Osteoblast (primary cell): ENCODE measurements around the gene TTLL10. TPM values are rescaled to one million over a fixed set of nuclear protein-coding genes. Genes with fewer than 3 reads are reported as not detected.
A peak's percentile ranks its signal among the peaks of the same experiment; 100 is the strongest.
"Not testable (repeated sequence)": the region's sequence is repeated elsewhere in the genome, so short reads cannot be mapped to it uniquely, and the experiment has no call there.

Experiments
- DNase-seq: peaks from one replicate; pipeline ENCODE4 v3.0.0; 2011; ENCODE audit warnings: low spot score, mixed read lengths; ENCODE audit not compliant: insufficient read length; ENCODE audit errors: missing footprints
- H2AFZ ChIP-seq: 2 replicates; pipeline ENCODE4 v1.6.0; 2011; ENCODE audit warnings: mild to moderate bottlenecking, low read length
- H3K27ac ChIP-seq: 2 replicates; pipeline ENCODE4 v1.5.1; 2011; ENCODE audit warnings: mild to moderate bottlenecking, low read depth, low read length, moderate library complexity
- H3K27me3 ChIP-seq: 2 replicates; pipeline ENCODE4 v1.6.0; 2012; ENCODE audit warnings: mild to moderate bottlenecking, control low read depth, inconsistent platforms, low read length, moderate library complexity; ENCODE audit not compliant: insufficient read depth
- H3K36me3 ChIP-seq: 2 replicates; pipeline ENCODE4 v1.5.1; 2011; ENCODE audit warnings: mild to moderate bottlenecking, low read length, control low read depth, moderate library complexity; ENCODE audit not compliant: insufficient read depth
- H3K4me1 ChIP-seq: 2 replicates; pipeline ENCODE4 v1.5.1; 2011; ENCODE audit warnings: mild to moderate bottlenecking, low read length, control low read depth, moderate library complexity; ENCODE audit not compliant: insufficient read depth
- H3K4me2 ChIP-seq: 2 replicates; pipeline ENCODE4 v1.6.0; 2011; ENCODE audit warnings: mild to moderate bottlenecking, low read length; ENCODE audit not compliant: insufficient read depth
- H3K4me3 ChIP-seq: fragments of 200-600 bp; sonication (generic); 3 replicates; pipeline ENCODE4 v1.5.1; 2012; ENCODE audit warnings: mild to moderate bottlenecking, low read length, inconsistent platforms; ENCODE audit not compliant: insufficient read depth
- H3K79me2 ChIP-seq: 2 replicates; pipeline ENCODE4 v1.6.0; 2012; ENCODE audit warnings: mild to moderate bottlenecking, low read length, control low read depth, inconsistent platforms; ENCODE audit not compliant: insufficient read depth
- H3K9me3 ChIP-seq: 2 replicates; pipeline ENCODE4 v1.5.1; 2011; ENCODE audit warnings: low read depth, low read length, control low read depth
- H4K20me1 ChIP-seq: 2 replicates; pipeline ENCODE4 v1.6.0; 2012; ENCODE audit warnings: mild to moderate bottlenecking, low read length, control low read depth; ENCODE audit not compliant: insufficient read depth
- total RNA-seq: library from RNA; depleted of rRNA; stranded (reverse); fragments of >200 nt; gene quantifications from 2 replicates; pipeline ENCODE4 v1.2.3, GENCODE V29; 2012
- TF ChIP-seq, protein P1 (sequence below): IDR thresholded peaks from 2 replicates; pipeline ENCODE4 v1.5.1; 2011; ENCODE audit warnings: mild to moderate bottlenecking, low read depth, low read length, moderate library complexity; ENCODE audit errors: extremely low read depth

Gene TTLL10
- total RNA-seq, 1 donor, result not detected

GRCh38 chr1:1171546-1172340 is 1.9 kb upstream of the TTLL10 start:
- no peaks in the 10 kb centered on the region for H3K9me3 ChIP-seq
- TF ChIP-seq, protein P1, sequence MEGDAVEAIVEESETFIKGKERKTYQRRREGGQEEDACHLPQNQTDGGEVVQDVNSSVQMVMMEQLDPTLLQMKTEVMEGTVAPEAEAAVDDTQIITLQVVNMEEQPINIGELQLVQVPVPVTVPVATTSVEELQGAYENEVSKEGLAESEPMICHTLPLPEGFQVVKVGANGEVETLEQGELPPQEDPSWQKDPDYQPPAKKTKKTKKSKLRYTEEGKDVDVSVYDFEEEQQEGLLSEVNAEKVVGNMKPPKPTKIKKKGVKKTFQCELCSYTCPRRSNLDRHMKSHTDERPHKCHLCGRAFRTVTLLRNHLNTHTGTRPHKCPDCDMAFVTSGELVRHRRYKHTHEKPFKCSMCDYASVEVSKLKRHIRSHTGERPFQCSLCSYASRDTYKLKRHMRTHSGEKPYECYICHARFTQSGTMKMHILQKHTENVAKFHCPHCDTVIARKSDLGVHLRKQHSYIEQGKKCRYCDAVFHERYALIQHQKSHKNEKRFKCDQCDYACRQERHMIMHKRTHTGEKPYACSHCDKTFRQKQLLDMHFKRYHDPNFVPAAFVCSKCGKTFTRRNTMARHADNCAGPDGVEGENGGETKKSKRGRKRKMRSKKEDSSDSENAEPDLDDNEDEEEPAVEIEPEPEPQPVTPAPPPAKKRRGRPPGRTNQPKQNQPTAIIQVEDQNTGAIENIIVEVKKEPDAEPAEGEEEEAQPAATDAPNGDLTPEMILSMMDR, result no peak
- peaks cover 34% of the 10 kb centered on the region for H3K27me3 ChIP-seq
- H3K27ac ChIP-seq, result no peak overlapping the region
- H3K4me2 ChIP-seq, result no peak overlapping the region
- no peaks in the 10 kb centered on the region for H3K36me3 ChIP-seq
- DNase-seq, result peak; percentile 63
- H2AFZ ChIP-seq, result no peak overlapping the region
- H3K4me3 ChIP-seq, result no peak overlapping the region
- no peaks in the 10 kb centered on the region for H4K20me1 ChIP-seq
- H3K79me2 ChIP-seq, result no peaks in the 10 kb centered on the region
- H3K4me1 ChIP-seq, result no peaks in the 10 kb centered on the region

- no peaks in the 10 kb centered on the region for H3K79me2 ChIP-seq
- no peaks in the 10 kb centered on the region for H3K4me1 ChIP-seq
- TF ChIP-seq, protein P1, result no peak
- H3K36me3 ChIP-seq, result no peaks in the 10 kb centered on the region
- H3K27ac ChIP-seq, result no peak overlapping the region
- no peak overlapping the region for H2AFZ ChIP-seq
- no peaks in the 10 kb centered on the region for H4K20me1 ChIP-seq
- no peak overlapping the region for H3K4me2 ChIP-seq
- peak; percentile 66 for DNase-seq
- no peak overlapping the region for H3K4me3 ChIP-seq
- peaks cover 41% of the 10 kb centered on the region for H3K27me3 ChIP-seq
- no peaks in the 10 kb centered on the region for H3K9me3 ChIP-seq
Measured at GRCh38 chr1:1173061-1173792, 453 bp upstream of the TTLL10 start.

DNA sequence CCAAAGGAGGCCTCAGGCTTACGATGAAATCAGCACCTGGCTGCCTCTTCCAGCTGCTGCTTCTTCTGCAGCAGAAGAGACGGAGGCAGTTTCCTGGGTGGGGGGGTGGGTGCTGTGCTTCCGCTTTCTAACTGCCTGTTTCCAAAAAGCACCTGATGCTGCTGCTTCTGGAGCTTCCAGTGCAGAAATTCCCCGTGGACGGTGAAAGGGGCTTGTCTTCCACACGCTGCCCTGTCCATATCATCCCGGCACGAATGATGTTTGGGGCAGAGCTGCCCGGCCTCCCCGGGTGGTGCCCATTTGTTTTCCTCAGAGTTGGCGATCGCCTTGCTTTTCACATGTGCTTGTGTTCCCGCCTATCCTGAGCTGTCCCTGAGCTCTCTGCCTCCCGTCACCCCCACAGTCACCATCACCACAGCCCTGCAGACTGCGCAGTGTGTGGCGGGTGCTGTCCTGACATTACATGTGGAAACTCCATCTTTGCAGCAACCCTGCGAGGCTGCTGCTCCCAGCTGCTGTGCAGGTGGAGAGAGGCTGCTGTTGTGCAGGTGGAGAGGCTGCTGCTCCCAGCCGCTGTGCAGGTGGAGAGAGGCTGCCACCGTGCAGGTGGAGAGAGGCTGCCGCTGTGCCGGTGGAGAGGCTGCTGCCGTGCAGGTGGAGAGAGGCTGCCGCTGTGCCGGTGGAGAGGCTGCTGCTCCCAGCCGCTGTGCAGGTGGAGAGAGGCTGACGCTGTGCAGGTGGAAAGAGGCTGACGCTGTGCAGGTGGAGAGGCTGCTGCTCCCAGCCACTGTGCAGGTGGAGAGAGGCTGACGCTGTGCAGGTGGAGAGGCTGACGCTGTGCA is 1.8 kb downstream of the TTLL10 start:
- H3K4me1 ChIP-seq, result no peaks in the 10 kb centered on the region
- H2AFZ ChIP-seq, result no peak overlapping the region
- no peaks in the 10 kb centered on the region for H3K9me3 ChIP-seq
- H3K27me3 ChIP-seq, result peaks cover 41% of the 10 kb centered on the region
- no peak overlapping the region for H3K4me2 ChIP-seq
- no peak overlapping the region for H3K4me3 ChIP-seq
- H3K79me2 ChIP-seq, result no peaks in the 10 kb centered on the region
- peak; percentile 77 for DNase-seq
- H3K36me3 ChIP-seq, result no peaks in the 10 kb centered on the region
- TF ChIP-seq, protein P1, result no peak
- no peaks in the 10 kb centered on the region for H4K20me1 ChIP-seq
- H3K27ac ChIP-seq, result no peak overlapping the region

DNA sequence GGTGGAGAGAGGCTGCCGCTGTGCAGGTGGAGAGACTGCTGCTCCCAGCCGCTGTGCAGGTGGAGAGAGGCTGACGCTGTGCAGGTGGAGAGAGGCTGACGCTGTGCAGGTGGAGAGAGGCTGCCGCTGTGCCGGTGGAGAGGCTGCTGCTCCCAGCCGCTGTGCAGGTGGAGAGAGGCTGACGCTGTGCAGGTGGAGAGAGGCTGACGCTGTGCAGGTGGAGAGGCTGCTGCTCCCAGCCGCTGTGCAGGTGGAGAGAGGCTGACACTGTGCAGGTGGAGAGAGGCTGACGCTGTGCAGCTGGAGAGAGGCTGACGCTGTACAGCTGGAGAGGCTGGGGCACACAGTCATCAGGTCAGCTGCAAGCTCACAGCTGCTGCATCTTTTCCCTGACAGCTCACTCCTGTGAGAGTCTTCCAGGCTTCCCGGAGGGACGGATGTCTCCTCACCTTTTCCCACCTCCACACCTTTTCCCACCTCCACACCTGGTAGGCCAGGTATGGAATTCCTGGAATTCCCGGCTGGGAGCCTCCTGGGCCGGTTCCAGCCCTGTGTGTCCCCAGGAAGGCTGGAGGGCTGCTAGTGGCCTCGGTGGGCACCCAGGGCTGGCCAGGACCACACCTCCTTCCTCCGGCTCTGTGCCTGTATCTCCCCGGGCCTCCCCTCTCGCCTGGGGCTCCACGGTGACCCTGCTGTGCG is 2.5 kb downstream of the TTLL10 start:
- H3K27ac ChIP-seq, H3K4me2 ChIP-seq, H3K79me2 ChIP-seq, H3K4me3 ChIP-seq, H4K20me1 ChIP-seq, H3K36me3 ChIP-seq, H3K9me3 ChIP-seq, H2AFZ ChIP-seq, H3K4me1 ChIP-seq: not testable (repeated sequence)
- peaks cover 41% of the 10 kb centered on the region for H3K27me3 ChIP-seq
- DNase-seq, result peak; percentile 66
